ENCODE results near the gene GAS7. TPM values are rescaled to one million over a fixed set of nuclear protein-coding genes. Genes with fewer than 3 reads are reported as not detected.

The GAS7 gene
- total and polyA plus RNA-seq, 2 donors (not counting 1 experiment from before 2014, with no cell fraction given): 3.4 to 13.6 TPM

- peak overlapping the region; percentile 45 to 65 for H3K27ac ChIP-seq (ENCODE audit: low read length in 2 of 2)
- Mint-ChIP-seq H3K27ac (peak overlapping the region; percentile 62), H3K27me3 (no peaks in the 10 kb centered on the region), H3K4me3 (peak overlapping the region; percentile 57), H3K4me1 (peaks cover 54% of the 10 kb centered on the region), H3K9me3 (ENCODE audit: insufficient read depth) (no peaks in the 10 kb centered on the region)
- H2AFZ ChIP-seq (ENCODE audit: insufficient read depth, low read depth, low read length, poor library complexity, severe bottlenecking): no peak overlapping the region
- H3K27me3 ChIP-seq (replicated peaks in 1 of 4; ENCODE audit: control extremely low read depth in 1 of 4, control insufficient read depth in 3 of 4, insufficient read depth in 4 of 4, low read length in 3 of 4): no peaks in the 10 kb centered on the region
- ChIA-PET POLR2A (interaction anchor here (0.6 kb wide), 1 partner anchor 14 kb away, joined by 3 read pairs; no protein-coding TSS in a partner anchor), CTCF (interaction anchor here (1.0 kb wide), 1 partner anchor 36 kb away, joined by 6 read pairs; no protein-coding TSS in a partner anchor)
- DNase-seq (peak; percentile 78), ATAC-seq (ENCODE audit: low read depth) (peak; percentile 42)
- TF ChIP-seq EZH2 (IDR thresholded peaks at IDR 0.05; ENCODE audit: borderline replicate concordance, insufficient read depth, low read depth, low read length, poor library complexity, severe bottlenecking) (no peak), CTCF (IDR thresholded peaks at IDR 0.05) (no peak)
- intact Hi-C loops (cut with micrococcal nuclease): loop anchor here (2.0 to 5.0 kb wide), 3 partner anchors 21 to 110 kb away; partner anchors contain the start of gene GAS7
- peak overlapping the region; percentile 24 for H3K4me2 ChIP-seq (replicated peaks; ENCODE audit: low read depth, low read length, poor library complexity, severe bottlenecking)
- 18% methylated on average over 6 of the region's 12 CpGs for WGBS (ENCODE audit: insufficient coverage)
- H3K9me3 ChIP-seq (ENCODE audit: control extremely low read depth in 1 of 3, control insufficient read depth in 2 of 3, insufficient read depth in 1 of 3, low read length in 2 of 3): no peaks in the 10 kb centered on the region
- H4K20me1 ChIP-seq (ENCODE audit: control insufficient read depth, insufficient read depth, low read length, poor library complexity, severe bottlenecking): no peaks in the 10 kb centered on the region
- H3K4me1 ChIP-seq (ENCODE audit: control insufficient read depth in 2 of 2, insufficient read depth in 2 of 2, low read length in 2 of 2): peaks cover 45 to 54% of the 10 kb centered on the region in 2 donors
- no peak overlapping the region for H3K9ac ChIP-seq (ENCODE audit: low read length)
- no peaks in the 10 kb centered on the region for H3K36me3 ChIP-seq (replicated peaks in 1 of 2; ENCODE audit: control extremely low read depth in 1 of 2, control insufficient read depth in 1 of 2, extremely low read depth in 1 of 2, insufficient read depth in 2 of 2, low read length in 1 of 2)
- H3K79me2 ChIP-seq (ENCODE audit: control insufficient read depth, insufficient read depth, low read length): no peaks in the 10 kb centered on the region
- no peak overlapping the region for H3K4me3 ChIP-seq (ENCODE audit: control extremely low read depth in 1 of 5, extremely low read depth in 1 of 5, insufficient read depth in 1 of 5, low read depth in 2 of 5, low read length in 4 of 5)
Observed at GRCh38 chr17:10151667-10152496, 46.5 kb downstream of the GAS7 start.

Measured in B cell (primary cell).